Astrocyte of the cerebellum (primary cell): Measurements from ENCODE around the gene FBXO27.
"Not testable (repeated sequence)": the region's sequence is repeated elsewhere in the genome, so short reads cannot be mapped to it uniquely, and the experiment has no call there.

ENCODE experiments used
- DNase-seq: peaks from one replicate; pipeline ENCODE4 v3.0.0-alpha.2; 2011; ENCODE audit warnings: low read depth
- H3K4me3 ChIP-seq: 2 replicates; pipeline ENCODE4 v1.5.1; 2011; ENCODE audit warnings: mild to moderate bottlenecking, low read depth, low read length, moderate library complexity
- in situ Hi-C: cut with HindIII; loops from 2 replicates; pipeline ENCODE4 v1.10.0; 2017; ENCODE audit warnings: low sequenced_read_pairs
- TF ChIP-seq, protein P1 (sequence below): IDR thresholded peaks from 2 replicates; pipeline ENCODE4 v1.5.1; 2012; ENCODE audit warnings: low read length, low read depth, moderate library complexity, mild to moderate bottlenecking; ENCODE audit errors: missing control alignments

The FBXO27 gene

DNA sequence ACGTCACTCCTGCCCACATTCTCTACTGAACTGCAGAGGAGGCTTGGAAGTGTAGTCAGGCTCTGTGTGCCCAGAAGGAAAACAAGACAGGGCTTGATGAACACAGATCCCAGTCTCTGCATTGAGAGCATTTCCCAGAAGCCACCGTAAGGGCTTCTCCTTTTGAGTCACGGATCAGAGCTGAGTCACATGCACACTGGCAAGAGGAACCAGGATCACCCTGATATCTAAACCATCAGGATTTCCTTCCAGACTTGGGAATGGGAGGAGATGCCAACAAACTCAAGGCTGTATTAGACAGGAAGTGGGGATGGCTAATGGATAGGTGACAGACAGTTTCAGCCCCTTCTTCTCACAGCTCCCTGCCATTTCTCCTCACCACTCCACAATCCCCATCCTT, 39.1 kb downstream of the FBXO27 start:
- TF ChIP-seq, protein P1, sequence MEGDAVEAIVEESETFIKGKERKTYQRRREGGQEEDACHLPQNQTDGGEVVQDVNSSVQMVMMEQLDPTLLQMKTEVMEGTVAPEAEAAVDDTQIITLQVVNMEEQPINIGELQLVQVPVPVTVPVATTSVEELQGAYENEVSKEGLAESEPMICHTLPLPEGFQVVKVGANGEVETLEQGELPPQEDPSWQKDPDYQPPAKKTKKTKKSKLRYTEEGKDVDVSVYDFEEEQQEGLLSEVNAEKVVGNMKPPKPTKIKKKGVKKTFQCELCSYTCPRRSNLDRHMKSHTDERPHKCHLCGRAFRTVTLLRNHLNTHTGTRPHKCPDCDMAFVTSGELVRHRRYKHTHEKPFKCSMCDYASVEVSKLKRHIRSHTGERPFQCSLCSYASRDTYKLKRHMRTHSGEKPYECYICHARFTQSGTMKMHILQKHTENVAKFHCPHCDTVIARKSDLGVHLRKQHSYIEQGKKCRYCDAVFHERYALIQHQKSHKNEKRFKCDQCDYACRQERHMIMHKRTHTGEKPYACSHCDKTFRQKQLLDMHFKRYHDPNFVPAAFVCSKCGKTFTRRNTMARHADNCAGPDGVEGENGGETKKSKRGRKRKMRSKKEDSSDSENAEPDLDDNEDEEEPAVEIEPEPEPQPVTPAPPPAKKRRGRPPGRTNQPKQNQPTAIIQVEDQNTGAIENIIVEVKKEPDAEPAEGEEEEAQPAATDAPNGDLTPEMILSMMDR: no peak
- in situ Hi-C loops: no loop called here
- no peak overlapping the region for H3K4me3 ChIP-seq
- DNase-seq: no peak

DNA sequence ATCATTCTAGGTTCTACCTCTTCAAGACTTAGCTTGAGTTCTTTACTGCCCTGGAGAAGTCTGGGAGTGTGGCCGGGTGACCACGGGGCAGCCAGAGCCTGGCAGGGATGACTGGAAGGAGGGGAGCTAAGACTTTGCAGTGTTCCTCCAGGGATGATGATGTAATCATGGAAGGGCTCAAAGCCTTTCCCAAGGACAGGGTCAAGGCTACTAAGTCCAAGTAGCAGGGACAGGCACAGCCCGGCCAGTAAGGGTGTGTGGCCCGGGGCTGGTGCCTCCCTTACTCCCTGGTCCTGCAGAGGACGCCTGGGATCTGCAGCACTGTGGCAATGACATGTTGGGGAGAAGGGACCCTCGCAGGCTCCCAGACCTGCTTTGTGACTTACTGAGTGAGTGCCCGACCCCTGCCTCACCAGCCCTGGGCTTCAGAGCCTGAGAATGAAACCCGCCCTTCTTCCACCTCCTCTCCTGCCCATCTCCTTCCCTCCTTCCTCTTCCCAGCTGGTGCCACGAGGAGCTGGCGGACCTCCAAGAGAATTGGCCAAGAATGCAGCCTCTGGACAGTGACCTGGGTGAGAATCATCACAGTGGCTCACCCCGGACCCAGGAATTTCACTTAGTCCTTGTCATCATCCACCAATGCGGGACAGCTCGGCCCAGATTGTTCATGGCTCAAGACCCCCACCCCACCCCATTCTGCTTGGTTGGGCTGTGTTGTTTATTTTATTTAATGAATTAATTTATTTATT, 41.2 kb downstream of the FBXO27 start:
- H3K4me3 ChIP-seq: no peak overlapping the region
- no peak for DNase-seq
- in situ Hi-C loops: no loop called here
- TF ChIP-seq, protein P1: no peak

DNA sequence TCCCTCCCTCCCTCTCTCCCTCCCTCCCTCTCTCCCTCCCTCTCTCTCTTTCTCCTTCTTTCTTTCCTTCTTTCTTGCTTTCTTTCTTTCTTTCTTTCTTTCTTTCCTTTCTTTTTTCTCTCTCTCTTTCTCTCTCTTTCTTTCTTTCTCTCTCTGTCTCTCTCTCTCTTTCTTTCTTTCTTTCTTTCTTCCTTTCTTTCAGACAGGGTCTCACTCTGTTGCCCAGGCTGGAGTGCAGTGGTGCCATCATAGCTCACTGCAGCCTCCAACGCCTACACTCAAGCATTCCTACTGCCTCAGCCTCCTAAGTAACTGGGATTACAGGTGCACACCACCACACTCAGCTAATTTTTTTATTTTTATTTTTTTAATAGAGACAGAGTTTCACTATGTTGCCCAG, 42.7 kb downstream of the FBXO27 start:
- H3K4me3 ChIP-seq, DNase-seq, in situ Hi-C loops: not testable (repeated sequence)

DNA sequence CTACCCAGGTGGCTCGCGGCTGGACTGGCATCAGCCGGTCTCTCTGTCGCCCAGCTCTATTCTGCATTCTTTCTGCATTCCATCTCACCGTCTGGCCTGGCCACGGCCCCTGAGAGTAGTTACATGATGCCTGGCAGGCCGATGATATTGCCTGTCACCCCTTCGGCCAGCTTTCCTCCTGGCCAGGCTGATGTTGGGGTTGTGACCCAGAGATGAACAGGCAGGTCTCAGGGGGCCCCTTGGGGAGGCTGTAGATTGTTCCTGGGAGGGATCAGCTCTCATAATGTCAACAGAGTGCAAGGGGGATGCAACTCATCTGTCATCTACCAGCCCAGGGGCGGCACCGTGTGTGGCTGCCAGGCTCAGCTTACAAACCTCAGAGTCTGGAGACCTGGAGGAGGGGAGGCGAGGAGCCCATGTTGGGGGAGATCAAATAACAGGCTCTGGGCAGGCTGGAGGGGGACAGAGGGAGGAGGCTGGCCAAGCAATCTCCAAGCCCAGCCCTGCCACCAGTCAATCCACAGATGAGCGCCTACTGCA, 43.2 kb downstream of the FBXO27 start:
- in situ Hi-C loops: no loop called here
- TF ChIP-seq, protein P1: no peak
- no peak overlapping the region for H3K4me3 ChIP-seq
- no peak for DNase-seq

DNA sequence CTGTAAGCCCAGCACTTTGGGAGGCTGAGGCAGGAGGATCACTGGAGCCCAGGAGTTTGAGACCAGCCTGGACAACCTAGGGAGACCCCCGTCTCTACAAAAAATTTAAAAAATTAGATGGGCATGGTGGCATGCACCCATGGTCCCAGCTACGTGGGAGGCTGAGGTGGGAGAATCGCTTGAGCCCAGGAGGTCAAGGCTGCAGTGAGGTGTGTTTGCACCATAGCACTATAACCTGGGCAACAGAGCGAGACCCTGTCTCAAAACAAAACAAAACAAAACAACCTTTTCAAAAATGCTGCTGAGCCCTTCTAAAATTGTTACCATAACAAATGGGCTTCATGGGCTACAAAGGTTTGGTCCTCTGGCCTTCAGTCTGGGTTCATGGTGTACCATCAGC, 43.7 kb downstream of the FBXO27 start:
- in situ Hi-C loops: not testable (repeated sequence)

DNA sequence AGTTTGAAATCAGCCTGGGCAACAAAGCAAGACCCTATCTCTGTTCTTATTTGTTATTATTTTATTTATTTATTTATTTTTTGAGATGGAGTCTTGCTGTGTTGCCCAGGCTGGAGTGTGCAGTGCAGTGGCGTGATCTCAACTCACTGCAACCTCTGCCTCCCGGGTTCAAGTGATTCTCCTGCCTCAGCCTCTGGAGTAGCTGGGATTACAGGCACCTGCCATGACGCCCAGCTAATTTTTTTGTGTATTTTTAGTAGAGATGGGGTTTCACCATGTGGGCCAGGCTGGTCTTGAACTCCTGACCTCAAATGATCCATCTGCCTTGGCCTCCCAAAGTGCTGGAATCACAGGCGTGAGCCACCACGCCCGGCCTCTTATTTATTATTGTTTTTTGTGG, 44.6 kb downstream of the FBXO27 start:
- in situ Hi-C loops, DNase-seq, H3K4me3 ChIP-seq: not testable (repeated sequence)

More for the DNA sequence above, 43.7 kb downstream of the FBXO27 start:
- H3K4me3 ChIP-seq, DNase-seq: not testable (repeated sequence)

DNA sequence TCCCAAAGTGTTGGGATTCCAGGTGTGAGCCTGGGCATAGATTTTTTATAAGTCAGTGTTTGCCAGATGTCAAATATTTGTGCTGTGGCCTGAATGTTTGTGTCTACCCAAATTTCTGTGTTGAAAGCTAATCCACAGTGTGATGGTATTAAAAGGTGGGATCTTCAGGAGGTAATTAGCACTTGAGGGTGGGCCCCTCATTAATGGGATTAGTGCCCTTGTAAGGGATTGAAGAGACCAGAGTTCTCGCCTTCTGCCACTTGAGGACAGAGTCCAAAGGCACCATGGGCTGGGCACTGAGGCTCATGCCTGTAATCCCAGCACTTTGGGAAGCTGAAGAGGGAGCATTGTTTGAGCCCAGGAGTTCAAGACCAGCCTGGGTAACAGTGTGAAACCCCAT, 47.1 kb downstream of the FBXO27 start:
- in situ Hi-C loops: no loop called here
- H3K4me3 ChIP-seq: no peak overlapping the region
- no peak for DNase-seq
- TF ChIP-seq, protein P1: no peak

DNA sequence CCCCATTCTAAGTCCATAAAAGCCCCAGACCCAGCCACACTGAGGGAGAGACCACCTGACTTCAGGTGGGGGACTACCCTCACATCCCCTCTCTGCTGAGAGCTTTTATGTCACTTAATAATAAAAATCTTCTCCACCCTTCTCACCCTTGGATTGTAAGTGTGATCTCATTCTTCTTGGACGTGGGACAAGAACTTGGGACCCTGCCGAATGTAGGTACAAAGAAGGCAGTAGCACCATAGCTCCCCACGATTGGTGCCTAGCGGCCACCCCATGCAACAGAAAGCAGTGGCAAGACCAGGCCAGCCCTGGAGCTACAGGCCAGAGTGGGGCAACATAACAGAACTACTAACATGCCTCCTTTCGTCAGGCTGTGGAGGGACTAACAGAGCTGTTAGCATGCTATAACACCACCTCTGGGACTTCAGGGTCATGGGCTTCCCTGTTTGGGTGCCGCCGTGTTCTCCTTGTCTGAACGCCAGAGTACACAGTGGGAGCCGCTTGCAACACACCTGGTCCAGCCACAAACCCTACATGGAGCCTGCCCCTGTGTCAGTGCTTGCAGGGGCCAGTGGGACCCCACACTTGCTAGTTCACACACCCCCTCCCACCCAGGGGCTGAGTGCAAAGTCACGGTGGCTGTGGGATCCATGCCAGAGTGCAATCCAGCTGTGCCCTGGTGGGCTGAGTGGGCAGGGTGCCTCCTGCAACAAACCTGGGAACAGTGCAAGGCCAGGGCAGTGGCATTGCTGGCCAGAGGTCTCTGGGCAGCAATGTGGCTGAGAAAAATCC, 51.6 kb downstream of the FBXO27 start:
- no peak for DNase-seq
- TF ChIP-seq, protein P1: no peak
- H3K4me3 ChIP-seq: no peak overlapping the region
- in situ Hi-C loops: no loop called here
